ENCODE measurements around the gene FMR1. TPM values are rescaled to one million over a fixed set of nuclear protein-coding genes. Genes with fewer than 3 reads are reported as not detected.

The FMR1 gene
- 11.6 and 18.9 TPM in 2 replicates for total RNA-seq (2014; rRNA removed; shearing (Covaris generic); ENCODE audit: low replicate concordance)

- in situ Hi-C loops (cut with HindIII; ENCODE audit: low pct_unique_long_range_greater_than_20kb, low sequenced_read_pairs) = no loop called here
These were observed at the start of gene FMR1 for GRCh38 chrX:147911192-147912022. FMR1 (plus strand) TSS chrX:147911919; CDS start chrX:147912180, 261 bp downstream.

GRCh38 chrX:147875866-147876596 lies 35.7 kb upstream of the FMR1 start:
- peak; percentile 59 for DNase-seq (ENCODE audit: low read depth)
- in situ Hi-C loops (cut with HindIII; ENCODE audit: low pct_unique_long_range_greater_than_20kb, low sequenced_read_pairs) = no loop called here

More at GRCh38 chrX:147911192-147912022, at the start of gene FMR1:
- peak; percentile 86 for DNase-seq (ENCODE audit: low read depth)

GRCh38 chrX:147876849-147877646 lies 34.7 kb upstream of the FMR1 start:
- no peak for DNase-seq (ENCODE audit: low read depth)
- in situ Hi-C loops (cut with HindIII; ENCODE audit: low pct_unique_long_range_greater_than_20kb, low sequenced_read_pairs) = no loop called here

GRCh38 chrX:147877726-147878125 lies 34.0 kb upstream of the FMR1 start:
- in situ Hi-C loops (cut with HindIII; ENCODE audit: low pct_unique_long_range_greater_than_20kb, low sequenced_read_pairs) = no loop called here
- DNase-seq (ENCODE audit: low read depth) = no peak

- in situ Hi-C loops (cut with HindIII; ENCODE audit: low pct_unique_long_range_greater_than_20kb, low sequenced_read_pairs) = no loop called here
- DNase-seq (ENCODE audit: low read depth) = no peak
These were observed 26.8 kb upstream of the FMR1 start for GRCh38 chrX:147884958-147885357.

- in situ Hi-C loops (cut with HindIII; ENCODE audit: low pct_unique_long_range_greater_than_20kb, low sequenced_read_pairs) = no loop called here
- DNase-seq (ENCODE audit: low read depth) = no peak
These were observed 21.0 kb upstream of the FMR1 start for GRCh38 chrX:147890756-147891155.

GRCh38 chrX:147891896-147892295 lies 19.8 kb upstream of the FMR1 start:
- DNase-seq (ENCODE audit: low read depth) = no peak
- in situ Hi-C loops (cut with HindIII; ENCODE audit: low pct_unique_long_range_greater_than_20kb, low sequenced_read_pairs) = no loop called here

GRCh38 chrX:147893741-147894140 lies 18.0 kb upstream of the FMR1 start:
- no peak for DNase-seq (ENCODE audit: low read depth)
- in situ Hi-C loops (cut with HindIII; ENCODE audit: low pct_unique_long_range_greater_than_20kb, low sequenced_read_pairs) = no loop called here

GRCh38 chrX:147894366-147894963 lies 17.3 kb upstream of the FMR1 start:
- peak; percentile 16 for DNase-seq (ENCODE audit: low read depth)
- in situ Hi-C loops (cut with HindIII; ENCODE audit: low pct_unique_long_range_greater_than_20kb, low sequenced_read_pairs) = no loop called here

GRCh38 chrX:147897117-147897516 lies 14.6 kb upstream of the FMR1 start:
- no peak for DNase-seq (ENCODE audit: low read depth)
- in situ Hi-C loops (cut with HindIII; ENCODE audit: low pct_unique_long_range_greater_than_20kb, low sequenced_read_pairs) = no loop called here

- in situ Hi-C loops (cut with HindIII; ENCODE audit: low pct_unique_long_range_greater_than_20kb, low sequenced_read_pairs) = no loop called here
- DNase-seq (ENCODE audit: low read depth) = no peak
These were observed 12.8 kb upstream of the FMR1 start for GRCh38 chrX:147898951-147899350.

- in situ Hi-C loops (cut with HindIII; ENCODE audit: low pct_unique_long_range_greater_than_20kb, low sequenced_read_pairs) = no loop called here
- no peak for DNase-seq (ENCODE audit: low read depth)
These were observed 12.2 kb upstream of the FMR1 start for GRCh38 chrX:147899379-147900114.

GRCh38 chrX:147900349-147900748 lies 11.4 kb upstream of the FMR1 start:
- DNase-seq (ENCODE audit: low read depth) = peak; percentile 10
- in situ Hi-C loops (cut with HindIII; ENCODE audit: low pct_unique_long_range_greater_than_20kb, low sequenced_read_pairs) = no loop called here

- DNase-seq (ENCODE audit: low read depth) = no peak
- in situ Hi-C loops (cut with HindIII; ENCODE audit: low pct_unique_long_range_greater_than_20kb, low sequenced_read_pairs) = no loop called here
These were observed 10.1 kb upstream of the FMR1 start for GRCh38 chrX:147901461-147902126.

GRCh38 chrX:147902270-147902669 lies 9.4 kb upstream of the FMR1 start:
- no peak for DNase-seq (ENCODE audit: low read depth)
- in situ Hi-C loops (cut with HindIII; ENCODE audit: low pct_unique_long_range_greater_than_20kb, low sequenced_read_pairs) = no loop called here

- no peak for DNase-seq (ENCODE audit: low read depth)
- in situ Hi-C loops (cut with HindIII; ENCODE audit: low pct_unique_long_range_greater_than_20kb, low sequenced_read_pairs) = no loop called here
These were observed 3.6 kb upstream of the FMR1 start for GRCh38 chrX:147908106-147908505.

- DNase-seq (ENCODE audit: low read depth) = no peak
- in situ Hi-C loops (cut with HindIII; ENCODE audit: low pct_unique_long_range_greater_than_20kb, low sequenced_read_pairs) = no loop called here
These were observed 1.1 kb upstream of the FMR1 start for GRCh38 chrX:147910607-147911006.

All from Caki2 (cell line).